Panc1 (cell line): ENCODE data around the gene MNT. TPM values are rescaled to one million over a fixed set of nuclear protein-coding genes. Genes with fewer than 3 reads are reported as not detected.

Source experiments
- ATAC-seq: fragments of 200-7000 bp; cut with Tn5 transposase; 2 replicates; pipeline ENCODE4 v1.9.1; 2020; ENCODE audit warnings: mild to moderate bottlenecking, moderate library complexity
- BruUV-seq: library from RNA; stranded (reverse); fragments of 400-500 nt; replicated peaks from 2 replicates; lab custom pipeline; 2021; lab: Mats Ljungman, UMichigan
- CTCF ChIA-PET: fragments of 300-600 bp; sonication (Branson Sonifier 250); formaldehyde crosslinking; loops from one replicate; lab custom pipeline; 2022; ENCODE audit warnings: antibody characterized with exemption; lab: Charles Lee
- POLR2A ChIA-PET: fragments of 300-600 bp; sonication (Branson Sonifier 250); formaldehyde crosslinking; loops from one replicate; lab custom pipeline; 2022; ENCODE audit warnings: antibody characterized with exemption; lab: Charles Lee
- DNase-seq: peaks from one replicate; pipeline ENCODE4 v3.0.0-alpha.2; 2010; ENCODE audit warnings: low read depth, low spot score
- H3K27ac ChIP-seq: 2 replicates; pipeline ENCODE4 v1.5.1; 2011; ENCODE audit warnings: mild to moderate bottlenecking, low read length, inconsistent platforms
- H3K27me3 ChIP-seq: fragments of 200-500 bp; sonication (Bioruptor generic); 2 replicates; pipeline ENCODE4 v1.6.0; 2014; ENCODE audit warnings: low read length, inconsistent platforms; ENCODE audit not compliant: control insufficient read depth, insufficient read depth
- H3K36me3 ChIP-seq: fragments of 200-500 bp; sonication (Bioruptor generic); 2 replicates; pipeline ENCODE4 v1.5.1; 2014; ENCODE audit warnings: inconsistent platforms, mild to moderate bottlenecking, low read length, moderate library complexity; ENCODE audit not compliant: control insufficient read depth, insufficient read depth
- H3K4me1 ChIP-seq: 2 replicates; pipeline ENCODE4 v1.5.1; 2011; ENCODE audit warnings: inconsistent platforms, mild to moderate bottlenecking, low read length, moderate library complexity; ENCODE audit not compliant: control insufficient read depth, insufficient read depth
- H3K4me3 ChIP-seq, 2 experiments: 2 replicates each; pipeline ENCODE4 v1.5.1; 2011 to 2012; ENCODE audit warnings: low read depth in 2 of 2, low read length in 2 of 2, mild to moderate bottlenecking in 2 of 2, inconsistent platforms in 1 of 2, moderate library complexity in 1 of 2
- H3K9me3 ChIP-seq: fragments of 200-500 bp; sonication (Bioruptor generic); 2 replicates; pipeline ENCODE4 v1.5.1; 2014; ENCODE audit warnings: low read depth, mild to moderate bottlenecking, inconsistent platforms, low read length, moderate library complexity; ENCODE audit not compliant: control insufficient read depth, insufficient read depth
- CTCF ChIP-seq: fragments of 450-650 bp; IDR thresholded peaks from 2 replicates; pipeline ENCODE4 v1.5.1; 2017; ENCODE audit warnings: mild to moderate bottlenecking
- POLR2AphosphoS5 ChIP-seq: IDR thresholded peaks from 2 replicates; pipeline ENCODE4 v1.6.1; 2012; ENCODE audit warnings: mild to moderate bottlenecking, low read depth, low read length, moderate library complexity
- REST ChIP-seq, 2 experiments: IDR thresholded peaks; 2 replicates each; pipeline ENCODE4 v1.6.1; 2011 to 2012; ENCODE audit warnings: low read depth in 2 of 2, control low read depth in 1 of 2, low read length in 1 of 2, mild to moderate bottlenecking in 1 of 2, moderate library complexity in 1 of 2; ENCODE audit not compliant: insufficient read depth in 1 of 2
- SIN3A ChIP-seq: IDR thresholded peaks from 2 replicates; pipeline ENCODE4 v1.6.1; 2012; ENCODE audit warnings: low read depth, mild to moderate bottlenecking, low read length, moderate library complexity, borderline replicate concordance; ENCODE audit not compliant: insufficient read depth
- TCF7L2 ChIP-seq: IDR thresholded peaks from 2 replicates; pipeline ENCODE4 v1.6.1; 2011; ENCODE audit warnings: mild to moderate bottlenecking, low read depth, low read length, inconsistent platforms
- in situ Hi-C: cut with HindIII; loops from 2 replicates; pipeline ENCODE4 v1.10.0; 2016; ENCODE audit warnings: low sequenced_read_pairs, low pct_unique_long_range_greater_than_20kb
- intact Hi-C: fragments of 100-400 bp; cut with micrococcal nuclease; formaldehyde crosslinking; loops from one replicate; pipeline ENCODE4 v1.10.0; 2022; ENCODE audit not compliant: unreplicated experiment
- total RNA-seq: library from RNA; stranded (reverse); gene quantifications from one replicate; pipeline ENCODE4 v1.2.1, GENCODE V29; 2021; ENCODE audit not compliant: unreplicated experiment

Gene MNT
- total RNA-seq, 1 experiment from 2014 or later: 31.8 TPM

- Histone ChIP-seq H3K4me1 (peaks cover 43% of the 10 kb centered on the region), H3K27me3 (no peaks in the 10 kb centered on the region), H3K4me3 (no peak overlapping the region; a peak in 1 of 4 replicates), H3K27ac (peak overlapping the region; percentile 81), H3K9me3 (no peaks in the 10 kb centered on the region), H3K36me3 (no peaks in the 10 kb centered on the region)
- POLR2A ChIA-PET: no interaction called here
- TF ChIP-seq REST (IDR thresholded peaks at IDR 0.05; ENCODE audit: insufficient read depth in 1 of 2, low read depth in 2 of 2, low read length in 1 of 2): no peak
- TF ChIP-seq POLR2AphosphoS5: no peak
- TF ChIP-seq SIN3A: no peak
- TF ChIP-seq TCF7L2: no peak
- no peak for TF ChIP-seq CTCF
- intact Hi-C loops (no loop called here), in situ Hi-C loops (no loop called here)
- ATAC-seq: no peak
- CTCF ChIA-PET: no interaction called here
- no TSS peak for BruUV-seq
- DNase-seq: no peak
Observed at GRCh38 chr17:2394775-2395201, 6.1 kb downstream of the MNT start.

- H3K4me3 ChIP-seq: peak overlapping the region; percentile 11 to 34
- no TSS peak for BruUV-seq
- H3K4me1 ChIP-seq: peaks cover 43% of the 10 kb centered on the region
- ATAC-seq (peak; percentile 1), DNase-seq (no peak)
- in situ Hi-C loops: no loop called here
- TF ChIP-seq SIN3A (0 out of 2 replicates have a peak, but pooled peaks have one; percentile 5), CTCF (no peak)
- intact Hi-C loops: no loop called here
- CTCF ChIA-PET: no interaction called here
- POLR2A ChIA-PET: interaction anchor here (0.6 to 1.2 kb wide), 3 partner anchors 40 to 201 kb away, joined by 3 to 4 read pairs (median 3); no protein-coding TSS in a partner anchor
- H3K27ac ChIP-seq: peak overlapping the region; percentile 81
- no peaks in the 10 kb centered on the region for H3K36me3 ChIP-seq
- no peaks in the 10 kb centered on the region for H3K27me3 ChIP-seq
- no peaks in the 10 kb centered on the region for H3K9me3 ChIP-seq
Observed at GRCh38 chr17:2393954-2394749, 6.7 kb downstream of the MNT start.
